DND-41 (cell line): ENCODE measurements around the gene EDIL3.

ENCODE experiments used
- CTCF ChIP-seq: IDR thresholded peaks from 2 replicates; pipeline ENCODE4 v1.5.1; 2012; ENCODE audit warnings: borderline replicate concordance, low read length, moderate library complexity, mild to moderate bottlenecking; ENCODE audit not compliant: poor library complexity, severe bottlenecking; ENCODE audit errors: extremely low read depth
- EZH2 ChIP-seq: IDR thresholded peaks from 3 replicates; pipeline ENCODE4 v1.6.1; 2012; ENCODE audit warnings: borderline replicate concordance, low read depth, mild to moderate bottlenecking, moderate library complexity, low read length, inconsistent platforms; ENCODE audit not compliant: severe bottlenecking

GRCh38 chr5:83993803-83994202 is 390.9 kb downstream of the EDIL3 start:
- TF ChIP-seq CTCF (no peak), EZH2 (no peak)
